ENCODE results near the gene TTI1. TPM values are rescaled to one million over a fixed set of nuclear protein-coding genes. Genes with fewer than 3 reads are reported as not detected.

The TTI1 gene
- polyA plus RNA-seq, 4 donors: 5.7 to 21.4 (median 6.8) TPM

DNA sequence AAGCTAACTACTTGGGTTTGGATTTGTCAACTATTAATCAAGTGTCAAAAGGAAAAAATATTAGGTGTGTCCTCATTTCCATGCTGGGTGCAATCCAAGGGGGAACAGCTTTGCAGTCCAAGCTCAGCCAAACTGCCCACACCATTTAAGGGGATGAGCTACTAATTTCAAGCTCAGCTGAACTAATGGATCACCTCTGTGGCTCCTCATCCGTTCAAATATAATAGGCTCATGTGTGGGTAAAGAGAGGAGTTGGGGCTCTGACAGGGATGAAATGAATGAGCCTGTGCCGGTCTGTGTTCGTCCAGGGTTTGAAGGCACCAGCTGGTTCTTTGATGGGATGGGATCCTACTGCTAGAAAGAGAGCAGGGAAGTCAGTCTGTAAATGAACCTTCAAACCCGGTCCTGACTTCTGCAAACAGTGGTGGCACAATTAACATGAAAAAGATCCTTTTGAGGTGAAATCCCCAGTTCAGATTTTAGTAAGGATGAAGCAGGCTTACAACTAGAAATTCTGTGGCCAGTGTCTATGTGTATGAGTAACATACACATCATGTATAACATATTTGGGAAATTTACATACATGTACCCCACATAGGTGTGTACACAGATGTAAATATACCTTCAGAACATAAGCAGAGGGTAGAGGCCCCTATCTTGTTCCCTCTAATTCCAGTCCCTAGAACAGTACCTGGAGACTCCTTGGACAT is 41.9 kb downstream of the TTI1 start:
- Histone ChIP-seq H3K27ac (ENCODE audit: low read depth in 1 of 3, low read length in 2 of 3) (peak overlapping the region in 1 of 3 donors; percentile 65), H3K9me3 (ENCODE audit: control insufficient read depth in 2 of 2, insufficient read depth in 1 of 2, low read depth in 1 of 2, low read length in 1 of 2) (no peaks in the 10 kb centered on the region), H3K4me1 (ENCODE audit: control insufficient read depth in 3 of 3, insufficient read depth in 2 of 3, low read depth in 1 of 3, low read length in 2 of 3) (peaks cover 2 to 66% (median 4%) of the 10 kb centered on the region in 3 donors), H3K4me3 (ENCODE audit: low read depth in 1 of 3, low read length in 3 of 3) (no peak overlapping the region), H3K27me3 (ENCODE audit: control insufficient read depth in 3 of 3, insufficient read depth in 3 of 3, low read length in 3 of 3) (no peaks in the 10 kb centered on the region), H3K36me3 (ENCODE audit: control insufficient read depth in 3 of 3, insufficient read depth in 2 of 3, low read depth in 1 of 3, low read length in 3 of 3) (peaks cover 9 to 41% (median 13%) of the 10 kb centered on the region in 3 donors)
- 78 to 92% (median 85%) methylated on average over 4 of the region's 4 CpGs for WGBS, 3 donors
- no peak for FAIRE-seq
- DNase-seq: no peak

DNA sequence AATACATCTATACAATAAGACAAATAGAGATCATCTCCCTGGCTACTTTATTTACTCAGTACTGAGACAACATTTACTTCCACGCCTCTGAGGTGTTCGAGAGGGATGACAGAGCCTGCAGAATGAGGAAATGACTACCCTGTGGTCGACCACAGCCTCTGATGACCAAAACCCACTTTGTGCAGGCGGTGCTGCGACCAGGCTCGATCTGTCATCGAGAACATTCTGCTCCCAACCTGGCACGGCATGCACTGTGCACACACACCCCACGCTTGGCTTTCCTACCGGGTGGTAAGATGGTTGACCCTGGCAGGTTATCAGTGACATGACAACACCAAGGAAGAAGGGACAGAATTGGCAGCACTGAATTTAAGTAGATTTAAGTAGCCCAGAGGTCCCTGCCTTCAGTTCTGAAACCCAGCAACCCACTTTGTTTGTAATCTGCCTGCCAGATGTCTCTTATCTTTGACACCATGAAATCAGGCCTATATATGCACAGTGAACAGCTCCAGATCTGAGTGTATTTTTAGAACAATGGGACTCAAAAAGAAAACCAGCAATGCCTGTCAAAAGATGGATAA is 42.6 kb downstream of the TTI1 start:
- WGBS, 3 donors: 51 to 72% (median 54%) methylated on average over 10 of the region's 10 CpGs
- FAIRE-seq (no peak), DNase-seq (peak; percentile 39 to 56)
- Histone ChIP-seq H3K4me3 (ENCODE audit: low read depth in 1 of 3, low read length in 3 of 3) (no peak overlapping the region), H3K27me3 (ENCODE audit: control insufficient read depth in 3 of 3, insufficient read depth in 3 of 3, low read length in 3 of 3) (no peaks in the 10 kb centered on the region), H3K27ac (ENCODE audit: low read depth in 1 of 3, low read length in 2 of 3) (peak overlapping the region in 2 of 3 donors; percentile 8 to 65), H3K9me3 (ENCODE audit: control insufficient read depth in 2 of 2, insufficient read depth in 1 of 2, low read depth in 1 of 2, low read length in 1 of 2) (no peaks in the 10 kb centered on the region), H3K36me3 (ENCODE audit: control insufficient read depth in 3 of 3, insufficient read depth in 2 of 3, low read depth in 1 of 3, low read length in 3 of 3) (peaks cover 7 to 34% (median 10%) of the 10 kb centered on the region in 3 donors), H3K4me1 (ENCODE audit: control insufficient read depth in 3 of 3, insufficient read depth in 2 of 3, low read depth in 1 of 3, low read length in 2 of 3) (peaks cover 2 to 72% (median 4%) of the 10 kb centered on the region in 3 donors)

DNA sequence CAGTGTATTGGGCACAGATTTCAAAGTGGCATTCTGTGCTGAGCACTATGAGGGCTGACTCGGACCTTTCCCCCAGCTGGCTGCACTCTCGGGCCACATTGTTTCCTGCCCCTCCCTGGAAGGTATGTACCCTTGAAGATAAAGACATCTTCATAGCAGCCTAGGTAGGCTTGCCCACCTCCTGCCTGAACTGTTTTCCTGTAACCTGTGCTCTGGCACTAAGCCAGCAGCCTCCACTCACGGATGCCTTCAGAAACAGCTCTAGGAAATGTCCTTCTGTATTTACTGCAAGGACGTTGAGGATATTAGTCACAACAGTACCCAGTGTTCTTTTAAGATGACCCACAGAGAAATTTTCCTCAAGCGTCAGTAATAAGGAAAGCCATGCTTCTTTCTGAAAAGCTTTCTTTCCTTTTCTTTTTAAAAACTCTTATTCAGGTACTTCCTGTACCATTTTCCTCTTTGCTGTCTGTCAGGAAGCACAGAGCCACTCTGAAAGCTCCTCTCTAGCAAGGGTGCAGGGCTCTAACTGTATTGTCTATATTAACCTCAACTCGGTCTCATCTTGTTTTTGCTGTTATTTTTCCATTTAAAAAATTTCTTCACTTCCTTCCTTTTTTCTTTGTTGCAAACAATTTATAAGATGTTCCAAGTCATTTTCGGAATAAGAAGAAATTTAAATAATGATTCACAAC is 43.5 kb downstream of the TTI1 start:
- peak overlapping the region in 2 of 3 donors; percentile 24 to 47 for H3K27ac ChIP-seq (ENCODE audit: low read depth in 1 of 3, low read length in 2 of 3)
- DNase-seq (peak; percentile 64 to 66), FAIRE-seq (no peak)
- no peak overlapping the region for H3K4me3 ChIP-seq (ENCODE audit: low read depth in 1 of 3, low read length in 3 of 3)
- no peaks in the 10 kb centered on the region for H3K9me3 ChIP-seq (ENCODE audit: control insufficient read depth in 2 of 2, insufficient read depth in 1 of 2, low read depth in 1 of 2, low read length in 1 of 2)
- H3K36me3 ChIP-seq (ENCODE audit: control insufficient read depth in 3 of 3, insufficient read depth in 2 of 3, low read depth in 1 of 3, low read length in 3 of 3): peaks cover 2 to 28% (median 3%) of the 10 kb centered on the region in 3 donors
- WGBS, 3 donors: 33 to 56% (median 39%) methylated on average over 7 of the region's 7 CpGs
- peaks cover 2 to 74% (median 4%) of the 10 kb centered on the region in 3 donors for H3K4me1 ChIP-seq (ENCODE audit: control insufficient read depth in 3 of 3, insufficient read depth in 2 of 3, low read depth in 1 of 3, low read length in 2 of 3)
- no peaks in the 10 kb centered on the region for H3K27me3 ChIP-seq (ENCODE audit: control insufficient read depth in 3 of 3, insufficient read depth in 3 of 3, low read length in 3 of 3)

DNA sequence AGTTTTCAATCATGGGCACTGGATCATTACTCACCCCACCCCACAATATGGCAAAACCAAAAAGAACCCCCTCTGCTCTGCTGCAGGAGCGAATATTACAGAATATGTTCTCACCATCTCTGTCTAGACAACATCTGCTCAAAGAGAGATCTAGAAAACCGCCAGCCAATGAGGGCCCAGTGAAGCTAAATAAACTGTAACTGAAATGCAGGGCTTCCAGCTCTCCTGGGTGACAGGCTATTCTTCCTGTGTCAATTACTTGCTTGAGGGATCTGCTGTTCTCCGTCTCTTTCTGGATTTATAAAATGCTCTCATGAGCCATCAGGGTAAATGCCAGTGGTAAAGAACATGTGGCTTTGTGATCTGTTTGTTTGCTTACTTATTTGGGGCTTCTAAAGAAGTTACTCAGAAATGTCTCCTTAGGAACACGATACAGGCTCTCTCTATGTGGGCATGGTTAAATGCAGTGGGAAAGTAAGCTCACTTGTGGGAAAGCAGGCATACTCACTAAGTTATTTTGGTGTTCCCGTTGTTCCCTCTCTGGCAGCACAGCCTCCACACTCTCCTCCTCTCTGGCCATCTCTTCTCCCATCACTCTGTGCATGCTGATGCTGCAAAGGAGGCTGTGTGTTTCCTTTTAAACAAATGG is 44.8 kb downstream of the TTI1 start:
- DNase-seq (no peak), FAIRE-seq (no peak)
- WGBS, 3 donors: 88 to 96% (median 94%) methylated on average over 5 of the region's 5 CpGs
- no peaks in the 10 kb centered on the region for H3K27me3 ChIP-seq (ENCODE audit: control insufficient read depth in 3 of 3, insufficient read depth in 3 of 3, low read length in 3 of 3)
- peaks cover 2 to 79% (median 4%) of the 10 kb centered on the region in 3 donors for H3K4me1 ChIP-seq (ENCODE audit: control insufficient read depth in 3 of 3, insufficient read depth in 2 of 3, low read depth in 1 of 3, low read length in 2 of 3)
- H3K36me3 ChIP-seq (ENCODE audit: control insufficient read depth in 3 of 3, insufficient read depth in 2 of 3, low read depth in 1 of 3, low read length in 3 of 3): peaks cover 0 to 25% (median 0%) of the 10 kb centered on the region in 3 donors
- H3K4me3 ChIP-seq (ENCODE audit: low read depth in 1 of 3, low read length in 3 of 3): no peak overlapping the region
- H3K9me3 ChIP-seq (ENCODE audit: control insufficient read depth in 2 of 2, insufficient read depth in 1 of 2, low read depth in 1 of 2, low read length in 1 of 2): no peaks in the 10 kb centered on the region
- H3K27ac ChIP-seq (ENCODE audit: low read depth in 1 of 3, low read length in 2 of 3): peak overlapping the region in 1 of 3 donors; percentile 73

DNA sequence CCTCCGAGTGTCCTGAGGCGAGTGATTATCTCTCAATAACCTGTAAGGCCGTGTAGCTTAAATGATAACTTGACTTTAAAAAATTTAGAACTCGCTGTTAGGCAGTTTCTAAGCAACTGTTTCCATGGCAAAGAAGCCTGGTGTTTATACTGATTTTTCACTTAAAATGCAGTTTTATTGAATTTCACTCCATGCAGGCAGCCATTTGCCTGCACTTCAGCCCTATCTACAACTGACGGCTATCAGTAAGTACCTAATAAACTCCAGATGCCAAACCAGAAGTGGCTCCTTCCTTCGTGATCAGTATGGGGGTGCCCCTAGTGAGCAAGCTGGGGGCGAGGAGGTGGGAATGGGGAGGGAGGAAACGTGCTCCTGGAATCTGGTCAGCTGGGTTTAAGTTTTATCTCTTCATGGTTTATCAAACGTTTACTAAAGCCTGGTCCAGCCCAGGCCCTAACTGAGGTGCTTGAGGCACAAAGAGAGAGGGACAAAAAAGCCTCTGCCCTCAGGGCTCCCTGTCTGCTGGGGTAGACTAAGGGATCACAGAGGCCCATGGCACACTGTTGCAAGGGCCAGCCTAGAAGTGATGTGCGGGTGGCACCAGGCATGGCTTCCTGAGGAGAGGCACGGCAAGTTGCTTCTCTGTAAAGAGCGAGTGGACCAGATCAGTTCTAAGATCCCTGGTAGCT is 45.5 kb downstream of the TTI1 start:
- H3K27ac ChIP-seq (ENCODE audit: low read depth in 1 of 3, low read length in 2 of 3): peak overlapping the region in 1 of 3 donors; percentile 73
- whole genome bisulfite sequencing, 3 donors: 48 to 72% (median 60%) methylated on average over 12 of the region's 12 CpGs
- H3K9me3 ChIP-seq (ENCODE audit: control insufficient read depth in 2 of 2, insufficient read depth in 1 of 2, low read depth in 1 of 2, low read length in 1 of 2): no peaks in the 10 kb centered on the region
- peaks cover 0 to 29% (median 0%) of the 10 kb centered on the region in 3 donors for H3K36me3 ChIP-seq (ENCODE audit: control insufficient read depth in 3 of 3, insufficient read depth in 2 of 3, low read depth in 1 of 3, low read length in 3 of 3)
- FAIRE-seq: no peak
- H3K4me1 ChIP-seq (ENCODE audit: control insufficient read depth in 3 of 3, insufficient read depth in 2 of 3, low read depth in 1 of 3, low read length in 2 of 3): peaks cover 2 to 74% (median 4%) of the 10 kb centered on the region in 3 donors
- H3K4me3 ChIP-seq (ENCODE audit: low read depth in 1 of 3, low read length in 3 of 3): no peak overlapping the region
- DNase-seq: peak; percentile 25 to 54
- H3K27me3 ChIP-seq (ENCODE audit: control insufficient read depth in 3 of 3, insufficient read depth in 3 of 3, low read length in 3 of 3): no peaks in the 10 kb centered on the region

DNA sequence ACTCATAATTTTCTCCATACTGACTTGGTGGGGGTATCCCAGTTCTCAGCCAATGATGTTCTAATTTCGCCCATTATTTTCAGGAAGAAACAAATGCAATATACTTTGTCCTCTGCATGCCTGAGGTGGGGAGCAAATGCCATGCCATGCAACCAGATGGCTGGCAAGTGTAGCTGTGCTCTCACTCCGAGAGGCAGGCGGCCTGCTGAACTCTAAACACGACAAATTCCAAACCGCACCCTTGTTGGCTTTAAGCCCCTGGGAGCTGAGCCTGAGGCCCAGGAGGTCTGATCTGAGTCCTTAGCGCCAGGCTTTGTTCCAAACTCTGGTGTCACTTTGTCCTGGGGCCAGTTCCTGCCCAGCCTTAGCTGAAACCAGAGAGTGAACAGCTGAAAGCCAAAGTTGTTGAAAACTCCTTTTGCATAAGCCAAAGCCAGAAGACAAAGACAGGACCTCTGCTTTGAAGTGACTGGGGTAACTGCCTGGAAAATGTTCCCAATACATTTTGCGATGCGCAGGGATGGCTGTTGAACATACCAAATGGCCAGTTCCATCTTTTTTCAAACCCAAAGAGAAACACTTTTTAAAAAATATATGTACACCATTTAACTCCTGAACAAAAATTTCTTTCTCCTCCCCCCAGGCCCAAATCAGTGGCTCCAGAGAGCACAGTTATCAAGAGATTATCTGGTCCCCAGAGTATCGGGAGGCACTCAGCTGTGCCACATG is 46.2 kb downstream of the TTI1 start:
- Histone ChIP-seq H3K4me3 (ENCODE audit: low read depth in 1 of 3, low read length in 3 of 3) (no peak overlapping the region), H3K36me3 (ENCODE audit: control insufficient read depth in 3 of 3, insufficient read depth in 2 of 3, low read depth in 1 of 3, low read length in 3 of 3) (peaks cover 0 to 26% (median 0%) of the 10 kb centered on the region in 3 donors), H3K27me3 (ENCODE audit: control insufficient read depth in 3 of 3, insufficient read depth in 3 of 3, low read length in 3 of 3) (no peaks in the 10 kb centered on the region), H3K27ac (ENCODE audit: low read depth in 1 of 3, low read length in 2 of 3) (peak overlapping the region; percentile 9 to 73 (median 13)), H3K9me3 (ENCODE audit: control insufficient read depth in 2 of 2, insufficient read depth in 1 of 2, low read depth in 1 of 2, low read length in 1 of 2) (no peaks in the 10 kb centered on the region), H3K4me1 (ENCODE audit: control insufficient read depth in 3 of 3, insufficient read depth in 2 of 3, low read depth in 1 of 3, low read length in 2 of 3) (peaks cover 2 to 67% (median 4%) of the 10 kb centered on the region in 3 donors)
- peak; percentile 85 to 87 for DNase-seq
- FAIRE-seq: no peak
- WGBS, 3 donors: 20 to 52% (median 34%) methylated on average over 9 of the region's 9 CpGs

DNA sequence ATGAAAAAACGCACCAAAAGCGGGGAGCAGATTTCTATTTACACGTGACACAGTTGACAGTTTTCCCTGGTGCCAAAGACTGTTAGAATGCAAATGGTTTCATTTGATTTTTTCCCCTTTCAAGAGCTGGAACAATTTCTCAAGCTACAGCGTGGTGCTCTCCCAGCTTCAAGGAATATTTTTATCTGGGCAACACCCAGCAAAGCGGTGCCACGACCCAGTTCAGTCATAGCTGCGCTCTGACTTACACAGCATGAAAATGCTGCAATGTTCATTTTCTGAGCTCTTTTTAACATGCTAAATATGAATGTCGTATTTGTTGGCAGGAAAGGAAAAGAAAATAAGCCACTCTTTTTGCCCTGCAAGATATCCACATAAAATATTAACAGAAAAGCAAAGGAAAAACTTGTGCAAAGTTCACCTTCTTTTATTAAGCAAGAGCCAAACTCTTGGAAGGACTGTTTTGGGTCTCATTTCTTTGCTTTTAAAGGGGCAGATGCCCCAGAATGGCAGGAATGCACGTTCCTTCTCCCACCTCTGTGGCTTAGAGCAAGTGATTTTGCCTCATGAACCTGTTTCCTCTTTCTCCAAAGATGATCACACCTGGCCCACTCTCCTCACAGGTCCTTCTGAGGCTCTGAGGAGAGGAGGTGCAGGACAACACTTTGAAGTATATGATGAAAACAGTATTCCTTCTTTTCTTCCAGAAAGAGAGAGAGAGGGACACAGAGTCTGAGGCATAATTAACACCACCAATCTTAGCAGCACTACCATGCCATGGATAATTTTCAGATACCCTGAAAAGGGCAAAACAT is 47.0 kb downstream of the TTI1 start:
- Histone ChIP-seq H3K27ac (ENCODE audit: low read depth in 1 of 3, low read length in 2 of 3) (peak overlapping the region in 1 of 3 donors; percentile 73), H3K9me3 (ENCODE audit: control insufficient read depth in 2 of 2, insufficient read depth in 1 of 2, low read depth in 1 of 2, low read length in 1 of 2) (no peaks in the 10 kb centered on the region), H3K36me3 (ENCODE audit: control insufficient read depth in 3 of 3, insufficient read depth in 2 of 3, low read depth in 1 of 3, low read length in 3 of 3) (peaks cover 0 to 24% (median 4%) of the 10 kb centered on the region in 3 donors), H3K27me3 (ENCODE audit: control insufficient read depth in 3 of 3, insufficient read depth in 3 of 3, low read length in 3 of 3) (no peaks in the 10 kb centered on the region), H3K4me3 (ENCODE audit: low read depth in 1 of 3, low read length in 3 of 3) (no peak overlapping the region), H3K4me1 (ENCODE audit: control insufficient read depth in 3 of 3, insufficient read depth in 2 of 3, low read depth in 1 of 3, low read length in 2 of 3) (peaks cover 0 to 62% (median 4%) of the 10 kb centered on the region in 3 donors)
- DNase-seq (peak in 1 of 2 donors; percentile 47), FAIRE-seq (no peak)
- 40 to 65% (median 49%) methylated on average over 9 of the region's 9 CpGs for WGBS, 3 donors

Measured in small intestine (tissue), 7 donors.